Stimulated activated CD8-positive, alpha-beta memory T cell treated with anti-CD3 and anti-CD28 coated beads, Interleukin-2, amount 100 ng/mL, for 48 hours (primary cell): ENCODE data around the gene NEURL2.
"Not testable (repeated sequence)": the region's sequence is repeated elsewhere in the genome, so short reads cannot be mapped to it uniquely, and the experiment has no call there.

ENCODE experiments used
- DNase-seq, 2 donors: peaks; one replicate each; pipeline ENCODE4 v3.0.0-alpha.2; 2020; ENCODE audit warnings: low read depth in 2 of 2

NEURL2 gene

DNA sequence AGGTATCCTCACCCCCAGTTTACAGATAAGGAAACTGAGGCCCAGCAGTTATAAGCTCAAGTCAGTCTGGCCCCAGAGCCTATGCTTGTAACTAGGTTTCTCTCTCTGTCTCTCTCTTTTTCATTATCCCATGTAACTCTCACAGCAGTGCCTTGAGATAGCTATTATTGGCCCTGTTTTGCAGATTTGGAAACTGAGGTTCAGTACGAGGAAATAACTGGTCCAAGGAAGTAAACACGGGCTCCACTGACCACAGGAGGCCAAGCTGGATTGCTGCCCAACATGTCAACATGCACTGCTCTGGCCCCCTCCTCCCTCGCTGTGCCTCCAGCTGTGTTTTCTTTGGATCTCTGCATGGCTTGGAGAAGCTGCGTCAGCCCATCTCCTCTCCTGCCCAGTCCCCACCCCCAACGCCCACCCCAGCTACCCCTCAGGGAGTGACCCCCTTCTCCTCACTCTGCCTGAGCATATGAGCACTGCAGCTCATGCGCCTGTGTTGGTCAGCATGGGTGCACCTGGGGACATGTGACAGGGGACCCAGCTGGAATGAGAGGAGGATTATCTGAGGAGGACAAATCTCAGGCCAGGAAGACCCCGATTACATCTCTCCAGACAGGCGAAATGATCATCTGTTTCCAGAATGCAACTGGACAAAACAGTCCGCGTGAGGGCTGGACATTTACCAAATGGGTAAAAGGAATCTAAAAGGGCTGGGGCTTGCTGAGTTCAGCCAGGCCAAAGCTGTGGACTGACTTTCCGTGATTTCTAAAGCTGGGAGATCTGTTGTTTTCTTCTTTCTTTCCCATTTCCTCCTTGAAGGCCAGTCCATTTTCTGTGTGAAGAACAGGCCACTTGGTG is 28.8 kb upstream of the NEURL2 start:
- DNase-seq, result no peak

- DNase-seq, result no peak
Measured at GRCh38 chr20:45918779-45919537, 27.9 kb upstream of the NEURL2 start.

DNA sequence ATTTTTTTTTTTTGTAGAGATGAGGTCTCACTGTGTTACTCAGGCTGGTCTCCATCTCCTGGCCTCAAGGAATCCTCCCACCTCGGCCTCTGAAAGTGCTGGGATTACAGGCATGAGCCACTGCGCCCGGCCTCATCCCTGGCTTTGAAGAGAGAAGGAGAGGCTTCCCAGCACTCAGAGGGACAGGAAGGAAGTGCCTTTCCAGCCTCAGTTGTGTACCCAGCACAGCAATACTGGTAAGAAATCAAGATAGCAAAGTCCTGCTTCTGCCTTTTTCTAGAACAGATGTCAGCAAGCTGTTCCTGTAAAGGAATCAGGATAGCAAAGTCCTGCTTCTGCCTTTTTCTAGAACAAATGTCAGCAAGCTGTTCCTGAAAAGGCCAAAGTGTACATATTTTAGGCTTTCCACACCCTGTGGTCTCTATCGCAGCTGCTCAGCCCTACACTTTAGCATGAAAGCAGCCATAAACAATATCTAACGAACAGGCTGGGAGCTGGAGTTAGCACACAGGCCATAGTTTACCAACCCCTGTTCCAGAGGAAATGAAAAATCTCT is 27.3 kb upstream of the NEURL2 start:
- DNase-seq, result no peak

DNA sequence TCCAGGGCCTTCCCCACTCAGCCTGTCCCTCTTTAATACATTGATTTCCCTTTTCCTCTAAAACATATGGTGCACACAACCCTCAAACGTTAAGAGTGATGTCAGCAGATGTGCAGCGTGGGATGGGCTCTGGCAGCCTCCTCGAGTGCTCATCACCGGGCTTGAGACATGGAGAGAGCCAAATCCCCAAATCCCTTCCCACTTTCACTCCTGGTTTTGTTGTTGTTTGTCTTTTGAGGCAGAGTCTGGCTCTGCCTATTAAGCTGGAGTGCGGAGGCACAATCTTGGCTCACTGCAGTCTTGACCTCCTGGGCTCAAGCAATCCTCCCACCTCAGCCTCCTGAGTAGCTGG is 26.8 kb upstream of the NEURL2 start:
- no peak for DNase-seq

- no peak for DNase-seq
Measured at GRCh38 chr20:45913116-45913515, 22.1 kb upstream of the NEURL2 start.

- no peak for DNase-seq
Measured at GRCh38 chr20:45912344-45912682, 21.3 kb upstream of the NEURL2 start.

GRCh38 chr20:45911486-45912343 is 20.7 kb upstream of the NEURL2 start, which contains the start of gene PLTP:
PLTP (minus strand) TSS chr20:45912155; CDS start chr20:45911452, 703 bp downstream.
- peak in 1 of 2 donors; percentile 22 for DNase-seq

GRCh38 chr20:45910670-45911485 is 19.9 kb upstream of the NEURL2 start:
- DNase-seq, result peak; percentile 94 to 99

GRCh38 chr20:45909817-45910669 is 19.0 kb upstream of the NEURL2 start:
- DNase-seq, result no peak

DNA sequence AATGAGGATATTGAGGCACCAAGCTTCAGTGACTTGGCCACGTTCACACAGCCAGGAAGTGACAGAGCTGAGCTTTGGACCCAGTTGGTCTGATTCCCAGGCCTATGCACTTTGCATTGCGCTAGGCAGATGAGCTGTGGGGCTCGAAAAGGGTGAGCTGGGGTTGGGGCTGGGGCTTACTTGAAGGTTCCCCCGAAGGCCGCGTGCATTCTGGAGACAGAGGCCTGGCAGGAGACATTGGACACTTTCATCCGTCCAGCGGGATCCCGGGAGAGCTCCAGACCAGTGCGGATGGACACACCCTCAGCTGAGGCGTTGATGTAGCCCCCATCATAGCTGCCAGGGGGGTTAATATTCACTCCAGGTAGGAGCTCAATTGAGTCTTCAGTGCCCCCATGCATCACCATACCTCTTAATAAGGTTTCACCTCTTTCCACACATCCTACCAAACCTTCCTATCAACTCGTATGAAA is 18.4 kb upstream of the NEURL2 start:
- no peak for DNase-seq

- DNase-seq, result no peak
Measured at GRCh38 chr20:45908084-45908483, 17.1 kb upstream of the NEURL2 start.

DNA sequence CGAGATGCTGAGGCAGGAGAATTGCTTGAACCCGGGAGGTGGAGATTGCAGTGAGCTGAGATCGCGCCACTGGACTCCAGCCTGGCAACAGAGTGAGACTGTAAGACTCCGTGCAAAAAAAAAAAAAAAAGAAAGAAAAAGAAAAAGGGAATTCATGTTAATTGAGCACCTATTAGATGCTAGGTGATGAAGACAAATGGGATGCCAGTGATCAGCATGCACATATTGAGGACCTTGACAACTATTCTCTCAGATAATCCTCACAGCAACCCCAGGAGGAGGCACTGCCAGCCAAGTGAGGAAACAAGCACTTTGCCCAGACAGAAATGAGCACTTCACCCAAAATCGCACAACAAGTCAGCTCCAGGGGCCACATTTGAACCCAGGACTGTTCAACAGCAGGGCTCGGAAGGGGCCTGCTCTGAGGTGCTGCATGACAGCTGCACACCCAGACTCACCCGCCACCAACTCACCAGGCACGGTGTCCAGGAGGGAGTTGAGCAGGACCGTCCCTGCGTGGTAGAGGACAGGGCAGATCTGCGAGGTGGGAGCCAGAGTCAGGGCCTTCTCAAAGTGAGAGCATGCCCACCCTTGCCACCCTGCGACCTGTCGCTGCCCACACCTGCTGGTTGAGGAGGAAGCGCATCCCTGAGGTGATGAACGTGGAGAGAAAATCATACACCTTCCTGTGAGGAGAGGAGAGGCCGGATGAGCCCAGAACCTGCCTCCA is 16.4 kb upstream of the NEURL2 start:
- DNase-seq, result no peak

DNA sequence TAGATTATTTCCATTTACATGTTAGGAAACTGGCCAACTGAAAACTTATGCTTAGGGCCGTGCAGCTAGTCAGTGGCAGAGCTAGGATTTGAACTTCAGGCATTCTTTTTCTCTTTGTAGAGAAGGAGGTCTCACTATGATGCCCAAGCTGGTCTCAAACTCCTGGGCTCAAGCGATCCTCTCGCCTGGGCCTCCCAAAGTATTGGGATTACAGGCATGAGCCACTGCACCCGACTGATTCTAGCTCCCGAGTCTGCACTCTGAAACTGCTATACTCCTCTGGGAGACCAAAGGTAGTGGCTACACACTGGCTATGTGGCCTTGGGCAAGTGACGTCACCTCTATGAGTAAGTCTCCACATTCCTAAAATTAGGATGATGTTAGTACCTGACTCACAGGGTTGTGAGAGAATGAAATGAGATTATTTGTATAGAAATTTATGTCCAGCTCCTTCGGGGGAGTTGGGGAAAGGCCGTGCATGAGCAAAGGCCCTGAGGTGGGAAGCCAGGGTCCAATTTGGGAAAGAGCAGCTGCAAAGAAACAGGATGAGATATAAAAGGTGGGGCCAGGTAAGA is 14.6 kb upstream of the NEURL2 start:
- no peak for DNase-seq

DNA sequence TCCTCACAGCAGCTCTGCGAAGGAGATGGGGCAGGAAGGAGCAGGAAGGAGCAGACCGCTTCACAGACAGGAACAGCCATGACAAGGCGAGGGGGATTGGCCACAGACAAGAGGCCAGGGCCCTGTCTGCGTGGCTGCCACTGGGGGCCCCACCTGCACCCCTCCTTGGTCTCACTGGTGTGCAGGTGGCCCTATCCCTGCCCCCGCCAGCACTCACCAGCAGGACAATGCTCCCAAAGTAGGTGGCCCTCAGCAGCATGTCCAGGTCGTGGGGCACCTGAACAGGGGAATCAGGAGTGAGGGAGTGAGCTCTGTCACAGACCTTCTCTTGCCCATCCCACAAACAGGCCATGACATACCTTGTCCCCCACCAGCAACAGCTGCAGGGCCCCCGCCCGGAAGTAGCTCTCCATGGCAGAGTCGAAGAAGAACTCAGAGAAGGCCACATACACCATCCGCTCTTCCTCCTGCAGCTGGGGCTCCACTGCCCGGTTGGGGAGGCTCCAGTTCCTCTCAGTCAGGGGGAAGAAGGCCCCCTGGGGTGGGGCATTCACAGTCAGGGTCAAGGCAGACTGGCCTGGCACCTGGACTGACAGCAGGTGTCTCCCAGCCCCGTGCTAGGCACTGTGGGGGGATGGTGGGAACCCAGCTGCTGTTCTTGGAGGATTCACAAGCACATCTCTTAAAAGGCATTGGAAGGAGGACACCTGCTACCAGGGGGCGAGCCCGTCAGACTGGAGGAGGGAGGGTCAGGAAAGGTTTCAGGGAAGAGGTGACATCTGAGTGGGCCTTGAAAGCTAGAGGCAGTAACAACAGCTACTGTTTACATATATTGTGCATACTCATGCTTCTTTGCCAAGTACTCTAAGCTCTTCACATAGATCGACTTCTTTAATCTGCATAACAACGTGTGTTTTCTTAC is 13.8 kb upstream of the NEURL2 start:
- no peak for DNase-seq

- no peak for DNase-seq
Measured at GRCh38 chr20:45902199-45902701, 11.2 kb upstream of the NEURL2 start.

- DNase-seq, result not testable (repeated sequence)
Measured at GRCh38 chr20:45901332-45901731, 10.3 kb upstream of the NEURL2 start.

- no peak for DNase-seq
Measured at GRCh38 chr20:45899046-45899835, 8.2 kb upstream of the NEURL2 start.
